ENCODE results near the gene FRS2. TPM values are rescaled to one million over a fixed set of nuclear protein-coding genes. Genes with fewer than 3 reads are reported as not detected.
A peak's percentile ranks its signal among the peaks of the same experiment; 100 is the strongest.
"Not testable (repeated sequence)": the region's sequence is repeated elsewhere in the genome, so short reads cannot be mapped to it uniquely, and the experiment has no call there.

FRS2 gene
- 39.4 and 47.1 TPM in 2 replicates for total RNA-seq (2014; rRNA removed)
- polyA plus RNA-seq (2012), result 7.4 TPM

GRCh38 chr12:69470189-69471075 lies at the start of gene FRS2:
Gene FRS2 (plus strand): TSS chr12:69470388. CDS start chr12:69569031, 98,643 bp downstream.
- DNase-seq (ENCODE audit: low read depth), result peak; percentile 87

DNA sequence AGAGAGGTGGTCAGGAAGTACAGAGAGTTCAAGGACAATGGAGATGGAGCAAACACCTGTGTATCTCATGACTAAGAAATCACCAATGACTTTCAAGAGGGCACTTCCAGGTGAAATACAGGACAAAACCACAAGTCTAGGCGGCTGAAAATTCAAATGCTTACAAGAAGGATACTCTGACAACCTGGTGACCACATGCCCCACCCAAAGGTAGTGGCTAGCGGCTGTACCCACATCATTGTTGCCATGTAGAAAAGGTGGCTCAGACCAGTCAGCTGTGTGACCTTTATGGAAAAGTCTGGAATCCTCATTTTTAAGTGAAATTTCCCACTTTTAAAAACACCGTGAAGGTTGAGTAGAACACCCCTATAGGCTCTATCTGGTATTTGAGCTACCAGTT lies 48.6 kb upstream of the FRS2 start:
- DNase-seq (ENCODE audit: low read depth), result no peak

GRCh38 chr12:69423037-69423905 lies 46.9 kb upstream of the FRS2 start:
- DNase-seq (ENCODE audit: low read depth), result no peak

DNA sequence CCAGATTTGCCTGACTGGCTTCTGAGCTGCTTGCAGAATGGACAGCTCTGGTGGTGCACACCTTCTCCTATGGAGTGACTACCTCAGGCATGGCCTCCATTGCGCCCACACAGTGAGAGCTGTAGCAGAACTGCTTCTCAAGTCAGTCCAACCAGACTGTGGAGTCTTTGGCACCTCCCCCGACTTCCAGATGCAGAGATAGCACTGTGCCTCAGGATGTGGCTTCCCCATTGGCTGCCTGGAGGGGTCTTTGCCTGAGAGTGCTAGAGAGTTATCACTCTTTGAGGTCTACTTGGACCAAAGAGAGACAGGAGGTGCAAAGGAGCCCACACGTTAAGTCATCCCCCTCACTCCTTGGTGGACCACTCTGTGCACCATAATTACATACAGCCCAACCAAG lies 44.8 kb upstream of the FRS2 start:
- DNase-seq (ENCODE audit: low read depth), result no peak

- DNase-seq (ENCODE audit: low read depth), result no peak
Observed at GRCh38 chr12:69428351-69429073, 41.7 kb upstream of the FRS2 start.

DNA sequence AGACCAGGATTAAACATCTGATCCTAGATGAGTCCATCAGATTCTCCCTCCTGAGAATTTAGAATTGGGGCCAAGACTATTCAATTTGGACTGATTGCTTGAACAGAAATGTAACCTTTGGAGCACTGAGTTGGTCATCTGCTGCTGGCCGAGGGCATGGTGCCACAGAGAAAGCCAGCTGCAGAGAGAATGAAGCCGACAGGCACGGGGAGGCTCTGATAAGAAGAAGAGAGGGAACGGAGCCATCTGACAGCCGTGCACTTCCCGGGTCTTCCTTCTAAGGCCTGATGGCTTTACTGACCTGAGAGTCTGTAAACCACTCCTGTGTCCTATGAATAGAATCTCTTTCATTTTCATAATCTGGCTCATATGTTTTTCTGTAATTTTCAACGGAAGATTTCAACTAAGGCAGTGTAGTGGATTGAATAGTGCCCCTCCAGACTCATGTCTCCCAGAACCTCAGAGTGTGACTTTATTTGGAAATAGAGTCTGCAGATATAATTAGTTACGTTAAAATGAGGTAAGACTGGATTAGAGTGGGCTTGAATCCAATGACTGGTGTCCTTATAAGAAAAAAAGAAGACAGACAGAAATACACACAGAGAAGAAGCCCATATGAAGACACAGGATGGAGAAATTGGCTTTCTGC lies 39.1 kb upstream of the FRS2 start:
- no peak for DNase-seq (ENCODE audit: low read depth)

DNA sequence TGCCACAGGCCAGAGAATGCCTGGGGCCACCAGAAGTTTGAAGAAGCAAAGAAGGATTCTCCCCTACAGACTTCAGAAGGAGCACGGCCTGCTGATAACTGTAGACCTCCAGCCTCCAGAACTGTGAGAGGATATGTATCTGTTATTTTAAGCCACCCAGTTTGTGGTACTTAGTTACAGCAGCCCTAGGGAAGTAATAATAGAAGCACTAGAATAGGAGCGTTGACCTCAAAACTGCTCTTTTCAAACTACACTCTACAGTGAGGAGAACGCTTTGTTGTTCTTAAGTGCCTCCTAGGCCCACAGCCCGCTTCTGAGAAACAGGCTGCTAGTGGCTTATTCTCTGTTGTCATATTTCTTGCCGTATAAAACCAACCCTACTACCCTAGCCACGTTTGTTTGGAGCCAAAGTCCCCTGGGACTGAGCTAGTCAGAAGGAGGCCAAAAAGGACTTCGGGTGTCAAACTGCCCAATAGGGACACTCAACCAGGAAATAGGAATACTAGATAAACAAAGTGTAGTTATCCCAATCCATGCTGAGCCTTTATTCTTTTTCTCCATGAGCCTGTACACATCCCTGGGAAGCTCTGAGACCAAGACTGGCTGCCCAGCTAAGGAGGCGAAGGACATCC lies 38.5 kb upstream of the FRS2 start:
- DNase-seq (ENCODE audit: low read depth), result no peak

GRCh38 chr12:69433653-69434052 lies 36.5 kb upstream of the FRS2 start:
- DNase-seq (ENCODE audit: low read depth), result no peak

DNA sequence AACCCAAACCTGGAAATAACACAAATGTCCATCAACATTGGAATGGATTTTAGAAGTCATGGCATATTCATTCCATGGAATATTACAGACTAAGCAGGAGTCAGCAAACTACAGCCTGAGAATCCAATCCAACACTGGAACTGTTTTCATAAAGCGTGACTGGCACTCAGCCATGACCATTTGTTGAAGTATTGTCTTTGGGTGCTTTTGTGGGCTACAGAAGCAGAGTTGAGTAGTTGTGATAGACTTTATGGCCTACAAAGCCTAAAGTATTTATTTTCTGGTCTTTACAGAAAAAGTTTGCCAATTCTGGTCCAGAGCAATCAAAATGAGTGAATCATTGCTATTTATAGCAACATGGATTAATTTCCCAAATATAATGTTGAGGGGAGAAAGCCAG lies 34.5 kb upstream of the FRS2 start:
- DNase-seq (ENCODE audit: low read depth), result peak; percentile 24

- no peak for DNase-seq (ENCODE audit: low read depth)
Observed at GRCh38 chr12:69437073-69437472, 33.1 kb upstream of the FRS2 start.

- no peak for DNase-seq (ENCODE audit: low read depth)
Observed at GRCh38 chr12:69438539-69438938, 31.6 kb upstream of the FRS2 start.

GRCh38 chr12:69440016-69440415 lies 30.2 kb upstream of the FRS2 start:
- DNase-seq (ENCODE audit: low read depth), result no peak

DNA sequence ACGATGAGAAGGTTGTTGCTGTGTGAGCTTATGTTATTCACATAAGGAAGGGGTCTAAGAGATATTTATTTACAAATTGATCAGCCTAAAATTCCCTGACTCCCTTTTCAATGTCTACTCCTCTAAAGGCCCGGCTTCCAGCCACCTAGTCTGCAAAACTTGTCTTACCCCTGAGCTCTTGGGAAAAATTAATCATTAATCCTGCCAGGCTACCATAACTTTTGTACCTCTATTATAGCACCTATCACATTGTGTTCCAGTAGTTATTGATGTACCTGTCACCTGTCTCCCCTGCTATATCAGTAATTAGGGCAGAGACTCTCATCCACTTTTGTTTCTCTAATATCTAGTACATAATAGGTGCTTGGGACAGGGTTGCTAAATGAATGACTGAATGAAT lies 29.3 kb upstream of the FRS2 start:
- DNase-seq (ENCODE audit: low read depth), result no peak

GRCh38 chr12:69442894-69443293 lies 27.3 kb upstream of the FRS2 start:
- DNase-seq (ENCODE audit: low read depth), result peak; percentile 18

- no peak for DNase-seq (ENCODE audit: low read depth)
Observed at GRCh38 chr12:69443916-69444315, 26.3 kb upstream of the FRS2 start.

DNA sequence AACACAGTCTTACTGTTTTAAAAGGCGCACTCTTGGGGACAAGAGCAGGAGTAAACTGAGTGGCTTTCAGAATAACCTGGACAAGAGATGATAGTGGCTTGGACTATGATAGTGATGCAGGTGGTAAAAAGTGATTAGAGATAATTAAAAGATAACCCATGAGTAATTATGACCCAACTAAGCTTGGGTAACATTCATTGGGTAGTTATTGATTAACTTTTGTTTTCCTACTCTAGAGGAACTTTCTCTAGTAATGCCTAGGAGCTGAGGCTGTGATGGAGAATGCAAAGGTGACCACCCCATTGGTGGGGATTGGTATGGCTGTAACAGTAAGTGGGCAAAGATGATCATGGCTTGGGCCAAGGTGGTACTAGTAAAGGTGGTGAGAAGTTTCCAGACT lies 22.3 kb upstream of the FRS2 start:
- DNase-seq (ENCODE audit: low read depth), result no peak

DNA sequence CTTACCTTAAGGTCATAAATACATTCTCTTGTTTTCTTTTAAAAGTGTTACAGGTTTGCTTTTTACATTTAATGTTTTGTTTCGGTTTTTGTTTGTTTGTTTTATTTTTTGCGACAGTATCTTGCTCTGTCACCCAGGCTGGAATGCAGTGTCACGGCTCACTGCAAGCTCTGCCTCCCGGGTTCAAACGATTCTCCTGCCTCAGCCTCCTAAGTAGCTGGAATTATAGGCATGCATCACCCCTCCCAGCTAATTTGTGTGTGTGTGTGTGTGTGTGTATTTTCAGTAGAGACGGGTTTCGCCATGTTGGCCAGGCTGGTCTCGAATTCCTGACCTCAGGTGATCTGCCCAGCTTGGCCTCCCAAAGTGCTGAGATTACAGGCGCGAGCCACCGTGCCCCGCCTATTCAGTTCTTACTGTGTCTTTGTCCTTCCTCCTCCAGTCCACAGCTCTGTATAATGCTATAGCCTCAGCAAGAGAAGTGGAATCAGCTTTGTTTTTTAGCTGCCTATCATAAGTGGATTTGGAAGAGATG lies 17.5 kb upstream of the FRS2 start:
- DNase-seq (ENCODE audit: low read depth), result not testable (repeated sequence)

- DNase-seq (ENCODE audit: low read depth), result no peak
Observed at GRCh38 chr12:69456239-69456638, 13.9 kb upstream of the FRS2 start.

DNA sequence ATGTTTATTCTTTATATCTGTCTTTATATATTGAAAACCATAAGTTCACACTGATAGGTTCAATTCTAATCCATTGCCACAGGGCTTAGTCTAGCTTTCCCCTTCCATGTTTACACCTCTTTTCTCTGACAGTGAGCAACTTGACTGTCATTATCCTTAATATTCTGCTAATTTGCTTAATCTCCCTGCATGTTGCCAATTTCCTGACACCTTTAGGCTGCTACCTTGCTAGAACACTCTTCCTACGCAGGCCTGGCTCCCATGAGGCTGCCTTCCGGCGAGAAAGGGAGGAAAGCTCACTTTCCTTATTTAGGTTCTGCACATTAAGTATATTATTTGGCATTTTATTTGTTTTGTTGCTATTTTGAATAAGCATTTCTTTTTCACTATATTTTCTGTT lies 12.8 kb upstream of the FRS2 start:
- DNase-seq (ENCODE audit: low read depth), result no peak

- DNase-seq (ENCODE audit: low read depth), result no peak
Observed at GRCh38 chr12:69459477-69459876, 10.7 kb upstream of the FRS2 start.

DNA sequence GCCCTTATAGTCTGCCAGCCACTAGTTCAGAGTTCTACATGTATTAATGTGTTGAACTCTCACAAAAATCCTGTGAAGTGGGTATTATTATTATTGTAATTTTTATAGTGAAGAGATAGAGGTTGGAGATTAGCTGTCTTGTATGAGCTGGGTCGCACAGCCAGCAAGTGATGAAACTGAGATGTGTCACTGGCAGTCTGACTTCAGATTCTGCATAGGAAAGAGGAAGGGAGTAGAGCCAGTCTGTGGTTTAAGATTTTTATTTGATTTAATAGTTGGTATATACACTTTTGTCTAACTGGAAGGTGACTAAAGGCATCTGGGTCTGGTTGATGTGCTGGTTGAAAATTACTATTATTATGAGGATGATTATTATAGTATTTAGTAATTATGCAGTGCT lies 5.8 kb upstream of the FRS2 start:
- DNase-seq (ENCODE audit: low read depth), result no peak

Measured in LHCN-M2 (cell line).